ENCODE measurements around the gene PTPRE. TPM values are rescaled to one million over a fixed set of nuclear protein-coding genes. Genes with fewer than 3 reads are reported as not detected.

The PTPRE gene
- total RNA-seq, 1 donor from 2014 or later: 23.1 TPM

DNA sequence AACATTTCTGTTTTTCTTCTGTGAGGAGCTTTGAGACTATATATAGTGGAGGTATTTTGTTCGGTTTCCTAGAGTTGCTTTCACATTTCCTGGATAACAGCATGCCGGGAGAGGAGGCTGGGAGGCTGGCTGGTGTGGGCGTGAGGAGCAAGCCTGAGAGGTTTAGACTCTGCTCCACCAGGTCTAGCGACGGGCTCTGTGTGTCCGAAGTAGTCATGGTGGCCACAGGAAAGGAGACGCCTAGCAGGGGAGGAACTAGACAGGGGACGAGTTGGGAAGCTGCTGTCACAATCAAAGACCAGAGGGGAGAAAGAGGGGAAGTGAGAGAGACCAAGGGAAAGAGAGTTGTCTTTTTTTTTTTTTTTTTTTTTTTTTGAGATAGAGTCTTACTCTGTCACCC lies 19.6 kb downstream of the PTPRE start:
- ATAC-seq: peak; percentile 8

DNA sequence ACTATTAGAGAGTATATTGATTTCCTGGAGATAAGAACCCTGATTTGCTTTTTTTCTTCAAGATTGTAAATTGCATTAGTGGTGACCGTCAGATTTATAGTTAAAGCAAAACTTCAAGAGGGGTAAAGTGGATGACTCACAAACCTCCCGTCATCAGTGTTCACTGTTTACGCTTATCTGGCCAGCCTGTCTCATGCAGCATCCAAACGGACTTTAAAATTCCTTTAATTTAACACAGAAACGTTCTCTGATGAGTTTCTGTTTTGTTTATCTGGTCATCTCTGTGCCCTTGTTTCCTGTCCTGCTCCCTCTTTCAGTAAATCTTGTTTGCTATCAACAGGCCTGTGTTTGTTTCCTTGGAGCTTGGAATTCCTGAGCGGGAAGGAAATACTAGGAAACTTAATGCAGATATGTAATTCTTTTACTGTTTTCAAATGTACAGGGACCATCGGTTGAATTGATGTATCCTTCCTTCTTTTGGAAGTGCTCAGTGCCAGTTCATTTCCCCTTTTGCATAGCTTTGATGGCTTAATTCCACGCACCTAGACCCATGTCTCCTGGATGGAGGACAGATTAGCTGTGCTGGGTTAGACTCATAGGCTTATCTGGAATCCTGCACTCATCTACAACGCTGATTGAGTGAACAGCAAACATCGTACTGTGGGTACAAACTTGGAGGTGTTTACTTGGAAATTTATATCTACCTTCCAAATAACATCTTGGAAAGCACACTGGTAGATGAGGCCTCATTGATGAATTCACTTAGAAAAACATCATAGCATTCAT lies 21.3 kb downstream of the PTPRE start:
- no peak for ATAC-seq

DNA sequence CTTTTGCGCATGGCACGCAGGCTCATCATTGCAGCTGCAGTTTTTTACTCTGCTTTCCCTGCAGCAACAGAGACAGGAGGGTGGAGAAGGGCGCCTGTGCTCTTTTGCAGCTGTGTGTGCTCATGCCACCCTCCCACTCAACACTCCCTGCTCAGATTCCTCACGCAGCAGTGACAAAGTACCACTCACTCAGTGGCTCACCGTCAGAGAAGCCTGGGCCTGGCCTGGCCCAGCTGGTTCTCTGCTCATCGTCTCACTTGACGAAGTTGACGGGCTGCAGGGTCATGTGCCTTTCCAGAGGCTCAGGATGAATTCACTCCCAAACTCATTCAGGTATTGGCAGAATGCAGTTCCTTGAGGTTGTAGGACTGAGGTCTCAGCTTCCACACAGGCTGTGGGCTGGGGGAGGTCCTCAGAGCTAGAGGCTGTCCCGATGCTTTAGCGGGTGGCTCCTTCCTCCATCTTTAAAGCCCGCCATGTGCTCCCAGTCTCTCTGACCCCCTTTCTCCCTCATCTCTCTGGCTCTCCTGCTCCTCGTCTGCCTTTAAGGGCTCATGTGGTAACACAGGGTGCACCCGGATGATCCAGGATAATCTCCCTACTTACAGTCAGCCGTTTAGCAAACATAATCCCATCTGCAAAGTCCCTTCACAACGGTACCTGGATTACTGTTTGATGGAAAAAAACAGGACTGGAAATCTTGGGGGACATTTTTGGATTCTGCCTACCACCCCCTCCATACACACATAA lies 25.8 kb downstream of the PTPRE start:
- no peak for ATAC-seq

DNA sequence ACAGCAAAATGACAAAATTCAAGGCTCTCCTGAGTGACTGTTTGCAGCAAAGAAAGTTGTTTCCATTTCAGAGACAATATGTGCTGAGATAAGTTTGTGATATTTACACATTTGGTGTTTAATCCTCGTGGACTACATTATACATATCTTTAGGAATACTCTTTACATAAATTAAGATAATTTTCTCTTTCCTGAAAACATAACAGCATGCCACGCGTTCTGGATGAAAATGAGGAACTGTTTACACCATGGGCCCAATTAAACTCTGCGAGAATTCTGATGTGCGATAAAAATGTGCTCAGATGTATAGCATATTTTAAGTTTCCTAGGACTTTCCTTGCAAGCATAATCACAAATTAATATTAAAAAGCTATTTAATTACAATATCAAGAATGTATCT lies 26.4 kb downstream of the PTPRE start:
- no peak for ATAC-seq

DNA sequence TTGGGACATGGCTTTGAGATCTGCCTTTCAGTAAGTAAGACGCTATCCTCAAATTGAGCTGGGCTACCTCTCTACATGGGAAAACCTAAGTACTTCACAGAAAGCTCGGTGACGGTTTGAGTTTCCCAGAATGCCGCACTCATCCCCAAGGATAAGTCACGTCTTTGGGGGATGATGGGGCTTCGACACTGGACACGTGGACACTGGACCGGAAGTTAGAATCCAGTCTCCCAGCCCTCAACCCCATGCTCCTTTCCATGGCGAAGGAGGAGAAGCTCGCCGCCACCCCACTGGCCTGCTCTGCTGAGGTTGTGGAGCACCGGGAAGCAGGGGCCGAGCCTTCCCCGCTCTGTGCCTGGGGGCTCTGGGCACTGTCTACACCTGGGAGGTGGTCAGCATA lies 27.5 kb downstream of the PTPRE start:
- ATAC-seq: no peak

GRCh38 chr10:127935071-127935561 lies 28.2 kb downstream of the PTPRE start:
- peak; percentile 17 for ATAC-seq

DNA sequence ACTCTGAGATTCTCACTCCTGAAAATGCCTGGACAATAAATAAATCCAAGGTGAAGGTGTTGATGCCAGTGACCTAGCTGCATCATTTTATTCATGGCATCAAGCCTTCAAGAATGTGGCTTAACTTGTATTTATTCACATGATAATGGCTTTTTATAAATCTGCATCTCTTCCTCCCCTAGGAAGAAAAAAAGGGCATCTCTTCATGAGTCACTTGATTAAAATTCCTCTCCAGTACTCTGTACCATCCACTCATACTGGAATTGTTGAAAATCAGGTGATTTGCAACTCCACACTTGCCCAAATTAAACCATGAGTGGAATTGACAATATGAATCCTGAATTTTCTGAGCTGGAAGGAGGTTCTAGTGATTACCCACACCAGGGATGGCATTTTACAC lies 30.2 kb downstream of the PTPRE start:
- no peak for ATAC-seq

DNA sequence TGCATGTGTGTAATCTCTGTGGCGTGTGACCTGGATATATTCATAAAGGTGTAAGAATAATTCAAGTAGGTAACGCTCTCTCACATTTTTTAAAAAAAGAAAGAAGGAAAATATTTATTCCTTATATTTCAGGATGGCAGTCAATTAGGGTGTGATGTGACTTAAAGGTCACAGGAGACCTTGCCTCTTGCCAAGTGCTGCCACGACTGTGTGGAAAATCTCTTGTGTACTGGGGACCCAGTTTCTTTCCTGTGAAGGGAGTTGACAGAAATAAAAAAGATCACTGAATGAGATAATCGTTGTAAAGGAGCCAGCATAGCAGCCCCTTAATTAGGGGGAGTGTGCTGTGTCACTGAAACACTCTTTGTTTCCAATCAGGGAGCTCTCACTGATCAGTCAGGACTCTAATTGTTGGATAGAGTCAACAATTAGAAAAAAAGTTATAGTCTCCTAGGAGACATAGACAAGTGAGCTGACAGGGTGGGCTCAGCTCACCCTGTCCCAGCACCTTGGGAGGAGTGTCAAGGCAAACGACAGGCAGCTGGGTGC lies 31.1 kb downstream of the PTPRE start:
- no peak for ATAC-seq

- ATAC-seq: no peak
Observed at GRCh38 chr10:127939786-127940330, 33.0 kb downstream of the PTPRE start.

GRCh38 chr10:127940866-127941640 lies 34.1 kb downstream of the PTPRE start:
- ATAC-seq: no peak

DNA sequence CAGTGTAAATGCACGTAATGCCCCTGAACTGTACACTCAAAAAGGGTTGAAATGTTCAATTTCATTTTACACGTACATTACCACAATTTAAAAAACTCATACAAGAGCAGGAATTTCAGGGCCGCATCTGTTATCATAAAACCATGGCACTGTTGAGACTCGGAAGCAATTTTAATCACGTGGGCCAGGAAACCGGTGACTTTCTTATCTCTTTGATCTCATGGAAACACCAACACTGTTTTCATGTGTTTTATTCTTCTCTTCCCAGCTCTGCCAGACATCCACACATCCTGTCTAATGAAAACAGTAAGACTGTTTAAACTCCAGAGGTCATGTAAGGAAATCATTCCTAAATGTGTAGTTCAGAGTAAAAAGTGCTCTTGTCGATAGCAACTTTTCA lies 35.9 kb downstream of the PTPRE start:
- no peak for ATAC-seq

- ATAC-seq: no peak
Observed at GRCh38 chr10:127943336-127943910, 36.5 kb downstream of the PTPRE start.

- no peak for ATAC-seq
Observed at GRCh38 chr10:127944256-127944655, 37.4 kb downstream of the PTPRE start.

GRCh38 chr10:127945341-127945758 lies 38.4 kb downstream of the PTPRE start:
- ATAC-seq: peak; percentile 96

GRCh38 chr10:127945948-127946711 lies 39.2 kb downstream of the PTPRE start:
- ATAC-seq: no peak

DNA sequence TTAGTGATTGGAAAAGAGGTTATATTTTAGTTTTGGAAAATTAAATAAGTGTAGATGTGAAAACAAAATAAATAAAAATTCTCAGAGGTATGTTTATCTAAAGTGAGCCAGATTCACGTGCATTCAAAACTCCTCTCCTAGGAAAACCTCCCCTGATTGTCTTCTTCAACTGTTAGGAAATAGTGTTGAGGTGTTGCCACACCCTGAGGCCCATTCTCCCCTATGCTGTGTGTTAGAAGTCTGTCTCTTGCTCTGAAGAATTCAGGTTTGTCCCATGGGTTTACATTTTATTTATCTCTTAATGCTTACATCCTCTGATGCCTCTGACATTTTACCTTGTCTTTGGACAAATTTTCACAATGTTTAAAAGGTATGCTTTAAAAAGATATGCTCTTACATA lies 40.3 kb downstream of the PTPRE start:
- ATAC-seq: no peak

DNA sequence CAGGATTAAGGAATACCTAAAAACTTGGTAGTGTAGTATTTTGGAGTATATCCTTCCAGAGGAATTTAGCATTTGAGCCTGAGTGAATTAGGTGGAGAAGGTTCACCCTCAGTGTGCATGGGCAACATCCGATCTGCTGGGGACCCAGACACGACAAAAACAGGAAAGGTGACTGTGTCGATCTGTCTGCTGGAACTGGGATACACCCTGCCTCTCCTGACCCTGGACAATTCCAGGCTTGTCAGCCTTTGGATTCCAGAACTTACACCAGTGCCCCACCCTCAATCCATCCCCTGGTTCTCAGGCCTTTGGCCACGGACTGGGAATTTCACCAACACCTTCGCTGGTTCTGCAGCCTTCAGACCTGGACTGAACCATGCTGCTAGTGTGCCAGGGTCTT lies 41.9 kb downstream of the PTPRE start:
- ATAC-seq: no peak

GRCh38 chr10:127949831-127950230 lies 42.9 kb downstream of the PTPRE start:
- ATAC-seq: no peak

- no peak for ATAC-seq
Observed at GRCh38 chr10:127951861-127952574, 45.1 kb downstream of the PTPRE start.

DNA sequence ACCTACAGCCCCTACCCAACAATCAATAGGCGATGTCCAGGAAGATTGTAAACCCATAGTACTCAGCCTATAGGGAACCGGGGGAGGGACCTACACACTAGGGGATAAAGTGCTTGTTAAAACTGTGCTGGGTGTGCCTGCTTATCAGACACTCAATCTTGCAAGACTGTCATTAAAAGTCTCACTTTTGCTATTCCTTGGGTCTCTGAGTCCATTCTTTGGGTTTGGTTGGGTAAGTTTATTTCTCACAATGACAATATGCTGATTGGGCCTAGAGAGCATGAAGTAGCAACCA lies 45.6 kb downstream of the PTPRE start:
- no peak for ATAC-seq

DNA sequence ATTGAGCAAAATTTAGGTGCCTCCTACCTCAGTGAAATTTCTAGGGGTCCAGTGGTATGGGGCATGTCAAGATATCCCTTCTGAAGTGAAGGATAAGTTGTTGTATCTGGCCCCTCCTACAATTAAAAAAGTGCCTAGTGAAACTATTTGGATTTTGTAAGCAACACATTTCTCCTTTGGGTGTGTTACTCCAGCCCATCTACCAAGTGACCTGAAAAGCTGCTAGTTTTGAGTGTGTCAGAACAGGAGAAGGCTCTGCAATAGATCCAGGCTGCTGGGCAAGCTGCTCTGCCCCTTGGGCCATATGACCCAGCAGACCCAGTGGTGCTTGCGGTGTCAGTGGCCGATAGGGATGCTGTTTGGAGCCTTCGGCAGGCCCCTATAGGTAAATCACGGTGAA lies 46.0 kb downstream of the PTPRE start:
- no peak for ATAC-seq
